T-helper 2 cell treated with Interferon-gamma antibody and Interleukin-4, amounts not matched to agents 100 ng/mL and 5 ng/mL, for 36 hours (primary cell): Measurements from ENCODE around the gene LRRFIP2. TPM values are rescaled to one million over a fixed set of nuclear protein-coding genes. Genes with fewer than 3 reads are reported as not detected.
"Not testable (repeated sequence)": the region's sequence is repeated elsewhere in the genome, so short reads cannot be mapped to it uniquely, and the experiment has no call there.

Experiments used
- intact Hi-C: fragments of 100-400 bp; cut with micrococcal nuclease; formaldehyde crosslinking; loops from one replicate; pipeline ENCODE4 v1.15.1; 2023
- total RNA-seq: library from RNA; stranded (reverse); gene quantifications from 2 replicates; pipeline ENCODE4 v1.2.3, GENCODE V29; 2022

LRRFIP2 gene
- total RNA-seq, 1 donor from 2014 or later = 31.9 TPM

DNA sequence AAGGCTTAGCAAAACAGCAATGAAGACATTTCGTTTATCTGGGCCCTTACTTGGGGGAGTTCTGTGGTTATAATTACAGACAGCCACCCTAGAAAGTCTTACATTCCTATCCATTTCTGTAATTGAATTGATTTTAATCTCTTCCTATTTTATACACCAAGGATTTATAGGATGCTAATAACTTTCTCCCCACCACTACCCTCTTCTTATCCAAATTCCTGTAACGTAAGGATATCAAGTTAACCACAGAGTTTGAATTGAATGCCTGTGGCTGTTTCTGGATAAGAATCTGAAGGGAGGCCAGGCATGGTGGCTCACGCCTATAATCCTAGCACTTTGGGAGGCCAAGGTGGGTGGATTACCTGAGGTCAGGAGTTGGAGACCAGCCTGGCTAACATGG, 102.5 kb downstream of the LRRFIP2 start:
- intact Hi-C loops = no loop called here

DNA sequence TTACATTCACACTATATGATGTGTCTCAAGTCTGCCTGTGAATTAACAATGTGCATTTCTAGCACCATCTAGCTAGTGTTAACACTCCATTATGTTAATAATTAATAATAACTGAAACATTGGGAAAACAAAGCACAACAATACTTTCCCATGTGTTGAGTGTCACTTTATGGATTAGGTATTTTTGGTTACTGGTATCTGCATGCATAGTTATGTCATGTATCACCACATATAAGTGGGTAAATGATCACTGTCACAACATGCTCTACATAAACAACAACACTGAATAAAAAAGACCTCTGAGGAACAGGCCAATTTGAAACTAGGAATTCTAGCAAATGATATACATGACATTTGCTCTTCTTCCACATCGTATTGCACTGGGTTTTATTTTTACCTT, 106.4 kb downstream of the LRRFIP2 start:
- intact Hi-C loops = no loop called here

DNA sequence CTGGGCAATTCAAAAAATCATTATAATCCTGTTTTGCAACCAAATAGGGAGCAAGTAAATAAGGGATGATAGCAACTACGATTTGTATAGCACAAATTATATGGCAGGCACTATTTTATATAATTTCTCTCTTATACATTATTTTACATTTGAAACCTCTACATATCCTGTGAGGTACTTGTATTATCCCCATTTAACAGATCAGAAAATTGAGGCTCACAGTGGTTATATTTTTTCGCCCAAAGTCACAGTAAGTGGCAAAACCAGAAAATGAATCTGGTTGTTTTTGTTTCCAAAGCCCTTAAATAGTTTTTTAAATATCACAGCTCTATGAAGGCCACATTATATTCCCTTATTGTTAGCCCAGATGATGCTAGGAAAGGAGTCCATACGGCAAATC, 106.8 kb downstream of the LRRFIP2 start:
- intact Hi-C loops = no loop called here

DNA sequence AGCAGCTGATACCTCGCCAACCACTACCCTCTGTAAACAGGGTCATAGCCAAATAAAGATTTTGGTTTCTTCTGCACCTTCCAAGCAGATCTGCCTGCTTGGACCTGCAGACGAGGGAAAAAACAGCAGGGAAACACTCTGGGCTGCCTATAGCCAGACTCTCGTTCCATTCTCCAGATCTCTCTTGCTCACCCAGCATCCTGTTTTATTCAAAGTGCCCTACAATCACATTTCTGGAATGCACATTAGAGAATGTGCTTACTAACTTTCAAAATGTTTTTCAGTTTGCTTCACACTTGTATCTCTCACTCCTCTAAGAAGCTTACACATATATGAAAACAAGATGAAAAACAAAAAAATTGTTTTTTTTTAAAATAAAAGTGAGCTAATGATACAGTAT, 109.6 kb downstream of the LRRFIP2 start:
- intact Hi-C loops = no loop called here

DNA sequence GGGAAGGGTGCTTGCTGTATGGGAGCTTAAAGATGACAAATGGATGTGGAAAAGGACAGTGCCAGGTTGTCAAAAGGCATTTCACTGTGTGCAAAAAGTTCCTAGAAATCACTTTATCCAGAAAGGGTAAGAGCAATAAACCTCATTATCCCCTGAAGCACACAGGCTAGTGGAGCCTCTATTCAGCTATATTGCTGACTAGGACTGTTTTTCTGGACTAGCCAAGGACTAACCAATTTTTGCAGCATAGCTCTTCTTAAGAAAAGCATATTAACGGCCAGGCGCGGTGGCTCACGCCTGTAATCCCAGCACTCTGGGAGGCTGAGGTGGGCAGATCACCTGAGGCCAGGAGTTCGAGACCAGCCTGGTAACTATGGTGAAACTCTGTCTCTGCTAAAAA, 116.3 kb downstream of the LRRFIP2 start:
- intact Hi-C loops = no loop called here

DNA sequence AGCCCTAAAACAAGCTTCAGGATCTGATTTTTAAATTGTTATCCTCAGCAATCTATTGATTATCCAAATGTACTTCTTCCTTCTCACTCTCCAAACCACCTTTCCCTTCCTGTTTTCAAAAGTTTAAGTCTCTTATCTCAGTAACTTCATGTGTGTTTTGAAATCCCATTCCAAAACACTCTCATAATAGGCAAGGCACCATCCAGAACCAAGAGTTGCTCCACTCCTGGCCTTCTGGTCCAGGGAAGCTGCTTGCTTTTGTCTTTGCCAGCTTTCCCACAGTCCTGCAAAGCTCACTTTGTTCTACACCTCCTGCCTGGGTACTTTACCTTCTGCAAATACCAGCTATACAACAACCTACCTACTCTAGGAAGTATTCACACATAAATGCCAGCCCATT, 117.6 kb downstream of the LRRFIP2 start:
- intact Hi-C loops = no loop called here

DNA sequence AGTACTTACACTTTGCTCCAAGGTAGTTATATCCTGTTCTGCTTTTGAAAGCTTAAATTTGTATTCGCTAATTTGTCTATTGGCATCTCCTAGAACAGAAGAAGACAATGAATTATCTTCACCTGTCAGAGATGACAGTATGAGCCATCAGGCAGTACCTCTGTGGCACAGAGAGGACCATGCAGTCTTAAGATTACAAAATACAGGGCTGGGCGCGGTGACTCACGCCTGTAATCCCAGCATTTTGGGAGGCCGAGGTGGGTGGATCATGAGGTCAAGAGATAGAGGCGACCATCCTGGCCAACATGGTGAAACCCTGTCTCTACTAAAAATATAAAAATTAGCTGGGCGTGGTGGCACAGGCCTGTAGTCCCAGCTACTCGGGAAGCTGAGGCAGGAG, 119.3 kb downstream of the LRRFIP2 start:
- intact Hi-C loops = not testable (repeated sequence)

DNA sequence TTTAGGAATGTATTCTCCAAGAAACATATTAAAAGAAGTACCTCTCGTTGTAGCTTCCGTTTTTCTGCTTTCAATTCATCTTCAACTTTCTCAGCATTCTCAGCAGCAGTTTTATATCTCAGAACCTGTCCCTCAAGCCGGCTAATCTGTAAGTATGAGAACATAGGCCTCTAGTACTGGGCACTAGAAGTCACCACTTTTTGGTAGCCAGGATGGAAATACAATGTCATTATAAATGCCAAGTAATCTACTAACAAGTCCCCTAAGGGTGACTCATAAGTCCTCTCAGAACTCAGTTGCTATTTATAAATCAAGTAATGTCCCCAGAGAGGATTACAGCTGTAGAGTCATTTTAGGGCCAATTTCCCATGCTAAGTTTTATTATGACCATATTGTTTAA, 120.0 kb downstream of the LRRFIP2 start:
- intact Hi-C loops = no loop called here

DNA sequence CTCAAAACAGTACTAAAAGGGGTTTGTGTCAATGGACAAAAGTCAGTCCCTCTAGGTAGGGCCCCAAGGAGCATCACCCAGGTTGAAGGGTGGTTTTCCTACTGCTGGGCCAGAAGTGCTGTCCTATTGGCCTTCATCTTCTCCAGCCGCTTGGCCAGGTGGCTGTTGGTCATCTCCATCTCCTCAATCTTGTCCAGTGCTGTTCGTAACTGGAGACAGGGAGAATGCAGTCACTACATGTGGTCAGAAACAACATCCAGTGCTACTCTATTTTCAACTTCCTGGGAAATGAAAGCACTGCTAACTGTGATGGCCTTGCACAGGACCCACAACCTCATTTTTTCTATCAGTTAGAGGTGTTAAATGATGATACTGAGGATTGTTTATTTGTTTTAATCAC, 120.6 kb downstream of the LRRFIP2 start:
- intact Hi-C loops = no loop called here

DNA sequence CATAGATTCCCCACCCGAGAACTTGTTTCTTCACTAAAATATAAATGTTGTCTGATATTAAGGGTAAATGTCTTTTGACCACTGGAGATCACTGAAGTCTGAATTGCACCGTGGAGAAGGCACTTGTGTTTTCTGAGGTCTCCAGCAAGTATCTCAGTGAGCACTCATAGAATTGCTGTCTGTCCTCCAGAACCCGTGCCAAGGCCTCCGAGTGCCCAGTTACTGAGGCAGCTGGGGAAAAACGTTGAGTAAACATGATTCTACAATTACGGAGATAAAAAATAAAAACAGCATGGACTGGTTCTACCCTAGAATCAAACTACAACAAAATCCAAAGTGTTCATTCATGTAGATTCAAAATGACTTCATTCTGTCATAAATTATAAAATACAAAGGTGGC, 121.0 kb downstream of the LRRFIP2 start:
- intact Hi-C loops = no loop called here

DNA sequence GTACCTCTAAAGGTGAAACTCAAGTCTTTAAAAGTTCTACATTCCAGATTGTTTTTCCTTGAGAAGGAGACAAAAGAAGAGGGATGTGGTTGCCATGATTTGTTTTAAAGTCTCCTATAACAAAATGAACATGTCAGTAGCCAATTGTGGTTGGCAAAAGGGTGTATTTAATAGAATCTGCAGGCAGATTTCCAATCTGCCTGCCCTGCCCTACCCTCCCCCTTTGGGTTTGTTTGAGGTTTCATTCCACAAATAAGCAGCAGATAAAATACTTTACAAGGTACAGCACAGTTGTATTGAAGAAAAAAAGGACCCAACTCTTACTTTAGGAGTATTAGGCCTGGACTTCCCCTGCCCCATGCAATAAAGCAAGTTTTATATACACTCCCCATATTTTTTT, 121.5 kb downstream of the LRRFIP2 start:
- intact Hi-C loops = no loop called here

DNA sequence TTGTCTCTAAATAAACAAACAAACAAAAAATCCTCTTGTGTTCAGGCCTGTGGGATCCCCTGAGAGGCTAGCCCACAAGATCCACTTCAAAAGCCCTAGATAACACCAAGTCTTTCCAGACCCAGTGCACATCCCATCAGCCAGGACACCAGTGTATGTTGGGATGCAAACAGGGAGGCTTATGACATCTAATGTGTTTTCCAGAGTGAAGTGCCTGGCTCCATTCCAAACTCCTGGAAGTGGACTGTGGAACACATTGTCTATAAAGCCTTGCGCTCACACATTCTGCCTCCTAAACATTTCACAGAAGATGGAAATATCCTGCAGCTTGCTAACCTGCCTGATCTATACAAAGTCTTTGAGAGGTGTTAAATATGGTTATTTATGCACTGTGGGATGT, 124.1 kb downstream of the LRRFIP2 start:
- intact Hi-C loops = no loop called here

DNA sequence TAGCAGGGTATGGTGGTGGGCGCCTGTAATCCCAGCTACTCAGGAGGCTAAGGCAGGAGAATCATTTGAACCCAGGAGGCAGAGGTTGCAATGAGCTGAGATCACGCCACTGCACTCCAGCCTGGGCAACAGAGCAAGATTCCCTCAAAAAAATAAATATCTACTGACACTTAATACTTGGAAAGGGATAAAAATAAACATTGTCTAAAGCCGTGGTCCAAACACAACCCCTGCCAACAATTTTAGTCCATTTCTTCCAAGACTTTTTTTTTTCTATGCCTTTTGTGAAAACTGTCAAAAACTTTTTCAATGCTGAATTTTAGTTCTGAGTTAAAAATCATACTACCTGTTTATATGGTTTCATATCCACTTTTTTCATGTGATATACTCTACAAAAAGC, 131.7 kb downstream of the LRRFIP2 start:
- intact Hi-C loops = not testable (repeated sequence)

DNA sequence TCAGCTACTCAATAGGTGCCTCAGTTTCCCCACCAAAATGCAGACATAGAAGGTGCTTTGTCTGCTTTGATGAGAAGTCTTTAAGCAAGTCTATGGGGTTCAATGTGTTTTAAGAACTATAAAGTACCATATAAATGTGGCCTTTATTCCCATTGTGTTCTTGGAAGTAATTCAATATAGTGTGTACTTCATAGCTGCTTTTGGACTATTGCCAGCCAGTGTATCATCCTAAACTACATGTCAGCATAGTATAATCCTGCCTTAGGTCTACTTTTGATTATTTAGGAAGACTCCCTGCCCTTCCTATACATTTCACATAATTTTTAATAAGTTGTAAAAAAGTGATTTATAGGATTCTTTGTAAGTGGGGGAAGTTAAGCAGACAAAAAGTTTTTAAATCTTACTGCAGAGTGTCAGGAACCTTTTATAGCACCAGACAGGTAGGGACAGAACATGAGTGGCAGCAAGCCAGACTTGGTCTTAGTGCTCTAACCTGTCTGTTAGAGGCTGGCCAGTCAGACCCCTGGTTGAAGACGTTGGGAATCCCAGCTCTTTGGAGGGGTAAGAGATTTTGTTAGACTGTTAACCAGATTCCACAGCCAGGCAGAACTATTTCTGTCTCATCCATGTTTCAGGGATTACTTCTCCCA, 132.7 kb downstream of the LRRFIP2 start:
- intact Hi-C loops = no loop called here

DNA sequence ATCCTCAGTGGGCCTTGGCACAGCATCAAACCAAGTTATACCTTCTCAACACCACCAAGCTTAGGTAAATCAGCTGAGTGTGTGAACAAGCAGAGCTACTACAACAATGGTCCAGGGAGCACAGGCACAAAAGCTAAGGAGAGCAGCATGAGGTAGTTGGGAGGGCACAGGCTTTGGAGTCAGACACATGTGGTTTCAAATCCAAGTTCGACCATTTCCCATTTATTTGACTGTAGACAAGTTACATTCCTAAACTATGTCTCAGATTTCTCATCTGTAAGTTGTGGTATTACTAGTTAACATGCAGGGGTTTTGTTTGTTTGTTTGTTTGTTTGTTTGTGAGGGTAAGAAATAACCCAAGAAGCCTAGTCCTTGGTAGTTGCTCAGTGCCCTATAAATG, 134.2 kb downstream of the LRRFIP2 start:
- intact Hi-C loops = no loop called here

DNA sequence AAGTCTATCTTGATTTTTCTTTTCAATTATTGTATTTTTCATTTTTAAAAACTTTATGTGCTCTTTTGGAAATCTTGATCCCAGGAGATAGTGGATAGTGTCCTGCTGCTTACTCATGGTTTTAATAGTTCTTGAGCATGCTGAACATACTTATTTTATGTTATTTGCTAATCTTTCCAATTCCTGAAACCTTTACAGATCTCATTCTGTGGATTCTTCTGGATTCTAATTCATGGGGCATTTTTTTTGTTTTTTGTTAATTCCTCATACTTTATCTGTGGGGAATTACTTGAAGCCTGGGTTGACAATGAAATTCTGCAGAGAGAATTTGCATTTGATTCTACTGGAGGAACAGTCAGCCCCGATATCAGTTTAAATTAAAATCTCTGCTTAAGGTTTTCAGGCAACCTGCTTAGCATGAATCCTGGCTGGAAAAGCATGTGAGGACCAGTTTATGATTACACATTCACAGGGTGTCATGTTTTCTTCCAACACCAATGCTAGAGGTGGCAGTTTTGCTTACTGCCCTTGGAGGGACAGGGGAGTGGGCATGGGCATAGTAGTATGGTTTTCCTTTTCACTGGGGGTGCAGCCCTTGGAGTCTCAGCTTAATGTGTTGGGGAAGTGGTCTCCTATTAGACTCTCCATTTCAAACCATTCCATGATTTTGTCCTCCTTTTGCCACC, 135.1 kb downstream of the LRRFIP2 start:
- intact Hi-C loops = no loop called here

DNA sequence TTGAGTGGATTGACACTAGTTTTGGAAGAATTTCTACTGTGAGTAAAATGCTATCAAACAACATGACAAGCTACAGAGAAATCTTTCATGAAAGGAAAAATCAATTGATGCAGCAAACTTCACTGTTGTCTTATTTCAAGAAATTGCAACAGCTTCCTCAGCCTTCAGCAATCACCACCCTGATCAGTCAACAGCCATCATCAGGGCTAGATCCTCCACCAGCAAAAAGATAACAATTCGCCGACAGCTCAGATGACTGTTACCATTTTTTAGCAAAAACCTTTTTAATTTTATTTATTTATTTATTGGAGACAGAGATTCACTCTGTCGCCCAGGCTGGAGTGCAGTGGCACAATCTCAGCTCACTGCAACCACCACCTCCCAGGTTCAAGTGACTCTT, 137.0 kb downstream of the LRRFIP2 start:
- intact Hi-C loops = no loop called here

DNA sequence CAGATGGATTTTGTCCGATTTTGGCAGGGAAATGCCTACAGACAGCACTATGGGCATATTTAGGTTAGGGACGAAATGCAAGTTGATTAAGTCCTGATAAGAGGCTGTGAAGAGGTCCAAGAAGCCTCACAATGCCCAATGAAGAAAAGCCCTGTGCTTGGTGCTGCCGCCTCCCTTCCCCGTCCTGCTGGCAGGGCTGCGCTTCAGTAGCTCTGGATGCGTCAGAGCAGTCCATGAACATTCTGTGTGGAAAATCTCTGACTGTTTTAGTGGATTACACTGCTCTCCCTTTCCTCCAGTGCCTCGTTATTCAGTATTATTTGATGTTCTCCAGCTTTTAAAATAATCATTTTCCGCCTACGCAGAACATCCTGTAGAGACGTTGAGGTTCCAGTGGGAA, 141.4 kb downstream of the LRRFIP2 start:
- intact Hi-C loops = no loop called here

DNA sequence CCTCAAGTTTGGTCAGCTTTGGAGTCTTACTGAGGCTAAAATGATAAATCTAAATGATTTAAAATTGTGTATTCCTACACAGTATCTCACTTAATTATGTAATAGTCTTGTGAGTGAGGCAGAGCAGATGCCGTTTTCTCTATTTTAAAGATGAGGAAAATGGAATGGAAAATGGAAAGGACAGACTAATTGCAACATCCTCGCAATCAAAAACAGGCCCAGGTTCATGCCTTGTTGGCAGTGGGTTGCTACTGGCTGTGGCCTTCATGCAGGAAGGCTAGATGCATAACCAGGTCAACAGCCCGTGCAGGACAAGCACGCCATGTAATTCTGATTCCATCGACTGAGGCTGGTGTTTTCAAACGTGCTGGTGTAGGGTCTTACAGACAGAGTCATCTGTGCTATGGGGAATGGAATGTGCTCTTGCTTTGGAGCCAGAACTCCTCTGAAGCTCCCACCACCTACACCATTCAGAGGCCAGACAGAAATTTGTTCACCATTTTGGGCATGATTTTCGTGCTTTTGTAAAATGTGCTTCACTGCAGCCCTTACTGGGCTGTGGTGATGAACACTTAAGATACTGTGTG, 143.2 kb downstream of the LRRFIP2 start:
- intact Hi-C loops = no loop called here

DNA sequence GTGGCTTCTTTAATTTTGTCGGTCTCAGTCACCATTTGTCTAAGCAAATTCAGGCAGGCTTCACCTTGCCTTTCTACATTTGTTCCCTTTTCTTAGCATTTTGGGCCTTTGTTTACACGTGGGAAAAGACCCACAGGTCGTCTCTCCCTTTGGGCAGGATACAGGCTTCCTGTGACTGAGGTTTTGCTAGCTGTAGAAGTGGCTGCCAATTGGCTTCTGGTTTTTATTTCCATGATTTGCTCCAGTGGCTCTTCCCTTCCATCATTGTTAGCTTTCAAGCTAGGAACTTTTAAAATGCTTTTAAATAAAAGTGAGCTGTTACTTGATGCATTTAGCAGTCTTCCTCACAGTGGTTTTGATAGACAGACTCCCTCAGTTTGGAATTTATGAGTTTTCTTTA, 143.8 kb downstream of the LRRFIP2 start:
- intact Hi-C loops = no loop called here

DNA sequence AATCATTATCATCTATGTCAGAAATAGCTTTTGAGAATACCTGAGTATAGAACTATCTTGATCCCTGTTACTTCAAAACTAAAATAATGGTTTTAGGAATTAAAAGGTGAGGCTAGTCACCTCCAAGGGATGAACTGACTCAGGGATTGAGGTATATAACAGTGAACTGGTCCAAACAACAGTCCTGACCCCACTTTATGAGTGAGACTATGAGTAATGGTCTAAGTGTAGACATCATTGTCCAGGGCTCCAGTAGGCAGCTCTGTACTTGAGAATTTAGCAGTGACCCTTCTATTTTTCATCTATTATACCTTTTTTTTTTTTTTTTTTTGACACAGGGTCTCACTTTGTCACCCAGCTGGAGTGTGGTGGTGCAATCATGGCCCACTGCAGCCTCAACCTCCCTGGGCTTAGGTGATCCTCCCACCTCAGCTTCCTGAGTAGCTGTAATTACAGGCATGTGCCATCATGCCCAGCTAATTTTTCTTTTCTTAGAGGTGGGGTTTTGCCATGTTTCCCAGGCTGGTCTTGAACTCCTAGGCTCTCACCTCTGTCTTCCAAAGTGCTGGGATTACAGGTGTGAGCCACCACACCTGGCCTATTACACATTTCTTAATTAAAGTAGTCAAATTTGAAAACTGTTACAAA, 144.7 kb downstream of the LRRFIP2 start:
- intact Hi-C loops = no loop called here

DNA sequence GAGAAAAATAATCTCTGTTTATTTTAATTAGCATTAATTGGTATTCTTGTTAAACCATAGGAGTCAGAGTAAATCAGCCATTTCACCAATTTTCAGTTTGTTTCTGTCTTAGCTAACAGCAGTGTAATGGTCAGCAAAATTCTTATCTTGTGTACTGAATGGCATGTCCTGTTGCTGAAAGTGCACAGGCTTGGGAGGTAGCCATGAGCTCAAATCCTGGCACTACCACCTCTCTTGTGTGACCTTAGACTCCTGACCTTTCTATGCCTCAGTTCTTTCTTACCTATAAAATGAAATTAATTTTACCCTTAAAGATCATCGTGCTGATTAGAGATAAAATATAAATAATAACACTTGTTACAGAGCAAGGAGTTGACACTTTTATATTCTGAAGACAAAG, 145.3 kb downstream of the LRRFIP2 start:
- intact Hi-C loops = no loop called here

DNA sequence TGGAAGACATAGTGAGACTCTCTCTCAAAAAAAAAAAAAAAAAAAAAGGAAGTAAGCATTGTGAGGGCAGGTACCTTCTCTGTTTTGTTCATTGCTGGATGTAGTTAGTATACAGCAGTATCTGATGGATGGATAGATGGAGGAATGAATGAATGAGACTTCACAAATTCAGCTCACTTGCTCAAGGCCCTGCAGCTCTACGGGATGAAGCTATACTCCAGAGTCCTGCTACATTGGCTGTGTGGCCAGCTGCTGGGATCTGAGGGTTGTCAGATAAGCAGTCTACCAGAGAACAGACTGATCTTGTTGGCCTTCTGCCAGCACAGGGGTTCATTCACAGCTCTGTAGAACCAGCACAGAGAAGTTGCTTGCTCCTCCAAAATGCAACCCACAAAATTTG, 146.1 kb downstream of the LRRFIP2 start:
- intact Hi-C loops = no loop called here
